DMS153 (cell line): ENCODE data around the gene RDX.

Experiments used
- DNase-seq: peaks from one replicate; lab custom pipeline; 2025; lab: John Stamatoyannopoulos, UW

Gene RDX

GRCh38 chr11:110172468-110173065 lies 123.8 kb downstream of the RDX start:
- DNase-seq, result no peak

DNA sequence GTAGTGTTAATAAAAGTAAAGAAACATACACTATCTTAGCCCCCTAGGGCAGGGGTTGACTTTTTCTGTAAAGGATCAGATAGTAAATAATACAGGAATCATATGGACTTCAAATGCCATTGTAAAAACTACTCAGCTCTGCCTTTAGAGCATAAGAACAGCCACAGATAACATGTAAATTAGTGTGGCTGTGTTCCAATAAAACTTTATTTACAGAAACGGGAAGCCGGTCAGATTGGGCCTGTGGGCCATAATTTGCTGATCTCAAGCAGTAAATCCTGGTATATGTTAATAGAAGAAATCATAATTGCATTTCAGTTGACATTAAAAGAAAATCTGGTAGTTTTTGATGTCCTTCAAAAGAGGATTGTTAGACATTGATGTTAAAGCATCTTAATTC lies 126.7 kb downstream of the RDX start:
- no peak for DNase-seq

- no peak for DNase-seq
Measured at GRCh38 chr11:110168033-110168803, 128.2 kb downstream of the RDX start.

DNA sequence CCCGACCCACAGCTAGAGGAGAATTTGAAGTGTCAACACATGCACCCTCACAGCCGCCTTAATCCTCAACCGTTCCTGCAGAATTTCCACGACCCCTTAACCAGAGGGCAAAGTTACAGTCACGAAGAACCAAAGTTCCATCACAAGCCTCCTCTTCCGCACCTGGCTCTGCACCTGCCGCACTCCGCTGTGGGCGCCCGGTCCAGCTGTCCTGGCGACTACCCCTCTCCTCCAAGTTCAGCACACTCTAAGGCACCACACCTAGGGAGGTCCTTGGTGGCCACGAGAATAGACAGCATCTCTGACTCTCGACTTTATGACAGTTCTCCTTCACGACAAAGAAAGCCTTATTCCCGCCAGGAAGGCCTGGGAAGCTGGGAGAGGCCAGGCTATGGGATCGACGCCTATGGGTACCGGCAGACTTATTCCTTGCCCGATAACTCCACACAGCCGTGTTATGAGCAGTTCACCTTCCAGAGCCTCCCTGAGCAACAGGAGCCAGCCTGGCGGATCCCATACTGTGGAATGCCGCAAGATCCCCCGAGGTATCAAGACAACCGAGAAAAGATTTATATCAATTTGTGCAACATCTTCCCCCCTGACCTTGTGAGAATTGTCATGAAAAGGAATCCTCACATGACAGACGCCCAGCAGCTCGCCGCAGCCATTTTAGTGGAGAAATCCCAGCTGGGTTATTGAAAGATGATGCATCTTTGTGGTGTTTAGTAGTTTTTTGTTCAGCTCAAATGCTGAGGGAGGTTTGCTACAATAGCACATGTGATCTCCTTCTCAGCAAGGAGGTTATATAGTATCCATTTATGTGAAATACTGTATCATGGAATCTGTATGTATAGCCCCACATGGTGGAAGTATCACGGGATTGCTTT lies 131.1 kb downstream of the RDX start:
- DNase-seq, result no peak

DNA sequence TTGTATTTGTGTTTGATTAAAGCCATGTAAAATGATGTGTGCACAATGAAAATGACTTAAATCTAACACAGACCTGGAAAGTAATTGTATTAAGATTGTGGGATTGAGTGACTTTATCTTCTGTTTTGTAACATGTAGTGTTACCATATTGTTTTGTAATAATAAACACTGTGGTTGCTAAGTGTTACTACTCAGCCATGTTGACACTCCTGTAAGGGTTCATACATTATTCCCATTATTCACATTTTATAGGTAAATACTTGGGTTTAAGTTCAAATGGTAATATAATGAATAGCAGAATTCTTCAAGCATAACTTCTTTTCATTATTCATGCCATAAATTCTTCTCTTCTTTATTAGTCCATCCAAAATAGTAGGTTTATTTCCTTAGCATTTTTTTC lies 134.2 kb downstream of the RDX start:
- no peak for DNase-seq

DNA sequence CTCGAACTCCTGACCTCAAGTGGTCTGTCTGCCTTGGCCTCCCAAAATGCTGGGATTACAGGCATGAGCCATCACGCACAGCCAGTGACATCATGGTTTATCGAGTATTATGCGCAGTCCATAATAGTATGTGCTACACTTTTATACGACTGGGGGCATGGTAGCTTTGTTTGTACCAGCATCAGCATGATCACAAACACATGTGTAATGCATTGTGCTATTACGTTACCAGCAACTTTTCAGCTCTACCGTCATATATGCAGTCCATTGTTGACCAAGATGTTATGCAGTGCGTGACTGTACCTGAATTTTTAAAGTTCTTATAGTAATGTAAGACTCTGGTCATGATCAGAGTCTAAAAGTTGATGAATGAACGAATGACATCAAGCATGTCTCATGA lies 135.4 kb downstream of the RDX start:
- no peak for DNase-seq

DNA sequence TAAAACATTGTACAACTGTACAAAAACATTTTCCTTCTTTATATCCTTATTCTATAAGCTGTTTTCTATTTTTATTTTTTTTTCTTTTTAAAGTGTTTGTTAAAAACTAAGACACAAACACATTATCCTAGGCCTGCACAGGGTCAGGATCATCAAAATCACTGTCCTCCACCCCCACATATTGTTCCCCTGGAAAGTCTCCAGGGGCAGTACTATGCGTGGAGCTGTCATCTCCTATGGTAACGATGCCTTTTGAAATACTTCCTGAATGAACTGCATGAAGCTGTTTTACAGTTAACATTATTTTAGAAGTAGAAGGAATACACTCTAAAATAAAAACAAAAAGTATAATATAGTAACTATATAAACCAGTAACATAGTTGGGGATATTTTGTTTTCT lies 136.0 kb downstream of the RDX start:
- DNase-seq, result no peak

DNA sequence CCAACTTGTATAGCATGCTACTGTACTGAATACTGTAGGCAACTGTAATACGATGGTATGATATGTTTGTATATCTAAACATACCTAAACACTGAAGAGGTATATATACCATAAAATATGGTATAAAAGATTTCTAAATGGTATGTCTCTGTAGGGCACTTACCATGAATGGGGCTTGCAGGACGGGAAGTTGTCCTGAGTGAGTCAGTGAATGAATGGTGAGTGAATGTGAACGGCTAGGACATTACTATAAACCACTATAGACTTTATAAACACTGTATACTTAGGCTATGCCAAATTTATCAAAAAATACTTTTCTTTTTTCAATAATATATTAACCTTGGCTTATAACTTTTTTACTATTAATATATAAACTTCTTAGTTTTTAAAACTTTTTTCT lies 136.4 kb downstream of the RDX start:
- DNase-seq, result no peak

GRCh38 chr11:110159476-110159875 lies 136.9 kb downstream of the RDX start:
- no peak for DNase-seq

- DNase-seq, result no peak
Measured at GRCh38 chr11:110158317-110159200, 137.9 kb downstream of the RDX start.

- no peak for DNase-seq
Measured at GRCh38 chr11:110156503-110156902, 139.9 kb downstream of the RDX start.

DNA sequence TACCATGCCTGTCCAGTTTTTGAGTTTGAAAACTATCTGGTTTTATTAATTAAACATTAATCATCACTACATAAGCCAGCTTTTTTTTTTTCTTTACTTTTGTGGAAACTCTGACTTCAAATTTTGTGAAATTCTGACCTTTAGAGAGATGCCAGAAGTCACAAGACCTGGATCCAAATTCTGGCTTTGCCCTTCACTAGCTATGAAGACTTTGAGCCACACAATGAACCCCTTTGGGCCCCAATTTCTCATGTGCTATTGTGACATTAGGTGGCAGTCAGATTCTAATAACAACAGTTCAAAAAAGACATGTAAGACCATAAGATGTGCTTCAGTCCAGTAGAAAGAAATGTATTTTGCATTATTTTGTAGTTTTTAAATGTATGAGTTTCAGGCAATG lies 142.9 kb downstream of the RDX start:
- DNase-seq, result no peak

DNA sequence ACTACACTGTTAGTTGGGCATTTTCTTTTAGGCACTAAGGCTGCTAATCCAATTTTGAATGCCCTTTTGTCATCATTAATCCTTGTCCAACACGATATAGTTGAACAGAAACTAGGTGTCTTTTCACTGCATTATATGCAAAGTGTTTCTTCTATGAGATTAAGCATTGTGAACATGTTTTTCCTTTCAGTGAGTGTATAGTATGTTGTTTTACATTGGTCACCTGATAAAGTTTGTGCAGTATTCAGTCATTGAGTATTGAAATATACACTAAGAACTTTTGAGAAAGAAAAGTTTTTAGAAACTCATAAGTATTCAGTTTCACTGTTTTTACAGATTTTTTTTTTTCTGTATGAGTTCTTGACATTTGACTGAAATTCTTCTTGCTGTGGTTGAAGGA lies 144.2 kb downstream of the RDX start:
- DNase-seq, result no peak

GRCh38 chr11:110148775-110149744 lies 147.4 kb downstream of the RDX start:
- no peak for DNase-seq

DNA sequence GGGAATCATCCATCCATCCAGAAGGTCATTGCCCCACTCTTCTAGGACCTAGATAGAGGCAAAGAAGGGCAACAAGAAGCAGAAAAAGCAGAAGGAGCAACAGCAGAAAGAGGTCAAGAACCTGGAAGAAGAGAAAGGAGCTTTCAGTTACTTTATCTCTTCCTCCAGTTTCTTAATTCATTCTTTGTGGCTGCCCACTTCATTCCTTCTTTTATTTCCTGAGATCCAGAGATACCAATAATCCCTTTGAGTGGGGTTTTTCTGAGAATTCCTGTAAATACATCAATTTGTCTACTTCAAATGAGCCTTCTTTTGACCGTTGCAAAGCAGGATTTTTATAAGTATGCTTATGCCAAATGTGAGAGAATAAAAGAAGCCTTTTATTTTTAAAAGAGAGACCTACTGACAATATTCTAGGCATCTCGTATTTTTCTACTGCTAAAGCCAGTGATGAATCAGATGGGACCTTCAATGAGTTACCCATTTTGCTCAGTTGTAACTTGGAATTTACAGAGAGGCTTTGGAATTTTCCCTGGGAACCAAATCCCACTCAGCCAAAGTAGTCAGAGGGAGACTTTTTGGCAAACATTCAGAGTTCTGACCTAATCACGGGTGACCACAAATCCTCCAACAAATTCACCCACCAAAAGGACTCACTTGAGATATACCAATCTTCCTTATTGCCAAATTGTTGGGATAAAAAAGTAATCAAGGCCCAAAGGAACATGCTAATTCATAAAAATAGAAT lies 148.3 kb downstream of the RDX start:
- DNase-seq, result no peak

DNA sequence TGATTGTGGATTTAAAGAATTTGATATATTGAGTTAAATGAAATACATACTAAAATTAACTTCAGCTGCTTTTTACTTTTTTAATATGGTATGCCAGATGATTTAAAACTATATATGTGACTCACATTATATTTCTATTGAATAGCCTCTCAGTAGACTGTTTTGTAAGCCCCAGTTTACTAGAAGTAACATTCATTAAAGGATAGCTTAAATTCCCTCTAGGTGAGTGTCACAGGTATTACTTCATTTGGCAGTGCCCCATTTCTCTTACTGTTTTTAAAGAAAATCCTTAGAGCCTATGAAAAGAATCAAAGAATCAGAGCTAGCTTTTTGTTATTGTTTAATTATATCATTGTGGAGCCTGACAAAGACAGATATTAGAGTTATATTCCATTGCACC lies 154.6 kb downstream of the RDX start:
- no peak for DNase-seq

- DNase-seq, result peak; percentile 87
Measured at GRCh38 chr11:110134110-110134509, 162.3 kb downstream of the RDX start.

DNA sequence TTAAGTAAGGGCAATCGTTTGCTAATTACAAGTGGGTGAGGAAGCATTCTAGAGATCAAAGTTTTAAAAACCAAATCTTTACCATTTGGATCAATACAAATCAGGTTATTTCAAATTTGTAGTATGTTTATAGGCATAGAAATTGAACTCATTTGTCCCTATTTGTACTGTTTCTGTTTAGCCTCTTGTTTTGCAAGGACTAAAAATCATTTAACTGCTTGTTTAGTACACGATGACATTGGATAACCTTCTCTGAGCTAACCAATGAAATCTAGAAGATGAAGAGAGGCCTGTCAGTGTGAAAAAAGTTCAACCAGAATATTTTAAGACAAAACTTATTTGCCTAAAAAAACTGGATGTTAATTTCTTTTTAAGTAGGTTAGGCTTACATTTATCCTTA lies 163.3 kb downstream of the RDX start:
- no peak for DNase-seq

- DNase-seq, result peak; percentile 22
Measured at GRCh38 chr11:110131386-110132123, 164.9 kb downstream of the RDX start.
